NCI-H460 (cell line): ENCODE measurements around the gene SPINK1. TPM values are rescaled to one million over a fixed set of nuclear protein-coding genes. Genes with fewer than 3 reads are reported as not detected.
"Not testable (repeated sequence)": the region's sequence is repeated elsewhere in the genome, so short reads cannot be mapped to it uniquely, and the experiment has no call there.

Experiments
- DNase-seq: peaks from one replicate; pipeline ENCODE4 v3.0.0-alpha.2; 2016; ENCODE audit warnings: low read depth; ENCODE audit errors: extremely low read depth
- total RNA-seq: library from RNA; depleted of rRNA; stranded (reverse); fragments of >200 nt; shearing (Covaris generic); gene quantifications from 2 replicates; pipeline ENCODE4 v1.2.3, GENCODE V29; 2014

SPINK1 gene
- total RNA-seq, 1 experiment from 2014 or later = not detected

GRCh38 chr5:147854894-147855773 lies 23.7 kb upstream of the SPINK1 start:
- no peak for DNase-seq

- no peak for DNase-seq
Observed at GRCh38 chr5:147854331-147854730, 22.9 kb upstream of the SPINK1 start.

- no peak for DNase-seq
Observed at GRCh38 chr5:147853372-147853987, 22.0 kb upstream of the SPINK1 start.

- DNase-seq = no peak
Observed at GRCh38 chr5:147852365-147852764, 20.9 kb upstream of the SPINK1 start.

DNA sequence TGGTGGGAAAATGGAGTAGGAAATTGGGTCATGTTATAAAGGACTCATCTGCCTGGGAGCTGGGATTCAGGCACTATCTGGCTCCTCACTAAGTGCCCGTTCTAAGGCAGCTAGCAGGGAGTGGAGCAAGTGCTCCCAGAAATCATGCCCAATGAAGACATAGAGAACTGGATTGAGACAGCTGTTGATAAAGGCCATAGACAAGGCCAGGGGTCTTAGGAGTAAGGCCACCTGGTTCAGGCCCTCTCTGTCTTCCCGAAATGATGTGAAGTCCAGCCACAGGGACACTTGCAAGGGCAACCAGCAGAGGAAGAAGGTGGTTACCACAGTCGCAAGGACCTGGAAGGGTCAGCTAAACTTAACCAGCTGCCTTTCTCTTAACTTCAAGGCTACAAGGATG lies 20.1 kb upstream of the SPINK1 start:
- no peak for DNase-seq

GRCh38 chr5:147849226-147849625 lies 17.8 kb upstream of the SPINK1 start:
- no peak for DNase-seq

- DNase-seq = no peak
Observed at GRCh38 chr5:147845618-147846017, 14.1 kb upstream of the SPINK1 start.

GRCh38 chr5:147844846-147845245 lies 13.4 kb upstream of the SPINK1 start:
- DNase-seq = no peak

DNA sequence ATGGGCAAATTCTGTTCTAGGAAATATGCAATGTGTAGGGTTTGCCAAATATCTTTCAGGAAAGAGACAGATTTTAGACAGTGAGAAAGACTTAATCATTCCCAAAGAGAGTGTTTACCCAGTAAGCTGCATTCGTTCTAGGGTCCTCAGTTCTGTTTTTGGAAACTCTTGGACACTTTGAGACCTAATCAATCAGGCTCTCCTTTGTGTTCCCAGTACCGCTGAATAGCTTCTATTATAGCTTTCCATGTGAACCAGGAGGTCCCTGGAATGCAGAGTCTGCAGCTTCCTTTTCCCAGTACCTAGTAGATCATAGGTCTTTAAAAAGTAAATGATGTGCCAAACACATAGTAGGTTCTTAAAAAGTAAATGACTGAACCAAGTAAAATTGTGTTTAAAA lies 11.4 kb upstream of the SPINK1 start:
- DNase-seq = no peak

DNA sequence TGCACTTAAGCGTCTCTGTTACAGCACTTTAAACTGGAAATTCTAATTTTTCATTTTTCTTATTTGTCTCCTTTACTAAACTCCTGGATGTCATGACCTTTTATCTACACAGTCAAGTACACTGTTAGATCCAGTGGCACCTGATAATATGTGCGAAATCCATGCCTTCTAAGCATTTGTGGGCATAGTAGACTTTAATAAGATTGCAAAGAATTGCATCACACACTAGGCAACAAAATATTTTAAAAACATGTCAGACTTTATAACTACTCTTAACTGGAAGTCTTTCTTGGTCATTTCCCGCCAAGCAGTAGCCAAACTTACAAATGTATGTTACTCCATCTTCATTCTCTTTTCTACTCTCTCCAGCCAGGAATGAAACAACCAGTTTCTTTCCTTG lies 5.0 kb upstream of the SPINK1 start:
- DNase-seq = no peak

DNA sequence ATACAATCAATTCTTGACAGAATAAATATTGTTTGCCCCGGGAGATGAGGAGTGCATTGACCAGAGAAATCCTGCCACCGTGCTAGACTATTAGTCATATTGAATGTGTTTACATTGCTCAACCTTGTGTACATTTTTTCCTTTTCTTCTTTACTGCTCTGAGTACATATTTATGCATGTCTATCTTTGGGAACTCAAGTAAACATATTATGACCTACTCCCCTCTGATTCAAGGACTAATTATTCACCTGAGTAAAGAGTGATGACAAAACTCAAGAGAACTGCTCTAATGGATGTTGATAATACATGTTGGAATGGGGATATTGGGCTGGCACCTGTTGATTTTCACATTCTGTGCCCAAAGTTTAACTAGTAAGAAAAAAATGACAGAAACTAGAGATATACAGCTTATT lies 3.9 kb upstream of the SPINK1 start:
- DNase-seq = peak; percentile 32

DNA sequence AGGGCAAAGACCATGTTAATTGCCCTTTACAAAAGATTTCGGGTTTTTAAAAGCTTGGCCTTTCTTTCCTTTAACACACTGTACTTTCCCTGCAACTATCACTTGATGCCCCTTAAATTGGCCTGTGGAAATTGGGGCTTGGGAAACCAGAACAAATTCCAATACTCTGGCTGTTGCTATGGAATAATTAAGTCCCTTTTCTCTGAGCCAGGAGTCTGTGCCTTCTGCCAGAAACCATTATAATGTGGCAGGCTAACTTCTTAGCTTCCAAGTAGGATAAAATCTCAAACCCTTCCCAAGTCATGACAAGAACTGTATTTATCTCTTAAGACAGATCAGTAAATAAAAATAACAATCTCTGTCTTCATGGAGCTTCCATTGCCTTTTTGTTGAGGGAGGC lies 1.1 kb upstream of the SPINK1 start:
- no peak for DNase-seq

DNA sequence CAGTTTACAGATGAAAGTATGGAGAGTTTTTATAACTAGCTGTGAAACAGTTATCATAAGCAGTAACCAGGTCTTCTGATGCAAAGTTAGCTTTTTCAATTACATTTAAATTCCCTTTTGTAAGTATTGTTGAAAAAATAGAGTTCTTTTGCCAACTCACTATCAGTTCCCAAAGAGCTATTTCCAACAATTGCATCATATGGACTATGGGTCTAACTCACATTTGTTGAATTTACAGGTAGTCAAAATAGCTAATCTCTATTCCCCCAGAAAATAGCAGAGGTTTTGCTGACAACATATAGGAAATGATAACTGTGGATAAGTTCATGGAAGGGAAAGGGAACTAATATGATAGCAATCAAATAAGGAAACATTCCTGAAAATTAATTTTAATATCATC lies 1.4 kb downstream of the SPINK1 start:
- peak; percentile 17 for DNase-seq

- not testable (repeated sequence) for DNase-seq
Observed at GRCh38 chr5:147827017-147827416, 4.5 kb downstream of the SPINK1 start.

- DNase-seq = no peak
Observed at GRCh38 chr5:147826361-147826760, 5.1 kb downstream of the SPINK1 start.

DNA sequence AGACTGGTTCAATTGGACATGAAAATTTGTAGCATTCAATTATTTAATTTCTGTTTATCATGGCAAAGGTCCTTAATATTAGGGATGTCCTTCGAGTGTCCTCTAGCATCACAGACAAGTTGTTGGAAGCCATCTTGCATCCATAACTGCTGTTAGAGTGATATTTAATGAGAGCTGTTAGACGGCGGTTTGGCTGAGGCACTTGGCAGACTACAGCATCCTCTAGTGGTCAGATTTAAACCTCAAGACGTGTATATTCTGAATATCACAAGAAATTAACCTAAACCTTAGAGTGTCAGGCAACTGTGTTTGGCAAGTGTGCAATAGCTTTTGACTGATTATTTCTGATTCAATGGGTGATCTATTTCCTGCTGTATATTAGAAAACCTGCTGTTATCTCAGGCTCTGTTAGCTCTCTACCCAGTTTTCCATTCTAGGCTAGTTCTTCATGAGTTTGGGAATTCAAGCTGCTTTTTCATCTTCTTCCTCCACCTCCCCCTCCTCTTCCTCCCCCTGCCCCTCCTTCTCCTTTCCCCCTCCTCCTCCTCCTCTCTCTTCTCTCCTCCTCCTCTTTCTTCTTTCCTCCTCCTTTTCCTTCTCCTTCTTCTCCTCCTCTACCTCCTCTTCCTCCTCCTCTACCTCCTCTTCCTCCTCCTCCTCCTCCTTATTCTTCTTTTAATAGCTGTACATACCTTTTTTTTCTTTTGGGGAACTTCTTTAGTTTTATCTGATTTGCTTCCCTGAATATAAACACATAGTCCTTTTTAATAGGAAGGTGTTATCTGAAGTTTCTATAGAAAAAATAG lies 8.6 kb downstream of the SPINK1 start:
- DNase-seq = peak; percentile 63

DNA sequence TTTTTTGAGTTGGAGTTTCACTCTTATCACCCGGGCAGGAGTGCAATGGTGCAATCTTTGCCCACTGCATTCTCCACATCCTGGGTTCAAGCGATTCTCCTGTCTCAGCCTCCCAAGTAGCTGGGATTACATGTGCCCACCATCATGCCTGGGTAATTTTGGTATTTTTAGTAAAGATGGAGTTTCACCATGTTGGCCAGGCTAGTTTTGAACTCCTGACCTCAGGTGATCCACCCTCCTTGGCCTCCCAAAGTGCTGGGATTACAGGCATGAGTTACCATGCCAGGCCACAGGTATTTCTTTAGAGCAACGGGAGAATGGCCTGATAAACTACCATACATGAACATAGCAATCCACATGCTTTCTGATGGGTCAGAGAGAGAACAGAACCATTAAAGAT lies 9.2 kb downstream of the SPINK1 start:
- DNase-seq = not testable (repeated sequence)

DNA sequence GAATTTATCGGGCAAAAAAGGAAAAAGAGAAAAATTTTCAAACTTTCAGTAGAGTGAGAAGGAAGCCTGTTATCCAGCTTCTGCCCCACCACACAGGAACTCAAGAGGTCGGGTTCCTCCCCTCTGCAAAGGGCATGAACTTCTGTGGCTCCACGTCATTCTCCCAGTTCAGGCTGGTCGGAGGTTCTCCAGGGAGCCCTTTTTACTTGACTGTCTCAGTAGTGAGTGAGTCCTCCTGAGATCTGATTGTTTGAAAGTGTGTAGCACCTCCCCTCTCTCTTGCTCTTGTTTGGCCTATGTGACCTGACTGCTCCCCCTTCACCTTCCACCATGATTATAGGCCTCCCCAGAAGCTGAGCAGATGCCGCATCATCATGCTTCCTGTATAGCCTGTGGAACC lies 9.7 kb downstream of the SPINK1 start:
- no peak for DNase-seq

DNA sequence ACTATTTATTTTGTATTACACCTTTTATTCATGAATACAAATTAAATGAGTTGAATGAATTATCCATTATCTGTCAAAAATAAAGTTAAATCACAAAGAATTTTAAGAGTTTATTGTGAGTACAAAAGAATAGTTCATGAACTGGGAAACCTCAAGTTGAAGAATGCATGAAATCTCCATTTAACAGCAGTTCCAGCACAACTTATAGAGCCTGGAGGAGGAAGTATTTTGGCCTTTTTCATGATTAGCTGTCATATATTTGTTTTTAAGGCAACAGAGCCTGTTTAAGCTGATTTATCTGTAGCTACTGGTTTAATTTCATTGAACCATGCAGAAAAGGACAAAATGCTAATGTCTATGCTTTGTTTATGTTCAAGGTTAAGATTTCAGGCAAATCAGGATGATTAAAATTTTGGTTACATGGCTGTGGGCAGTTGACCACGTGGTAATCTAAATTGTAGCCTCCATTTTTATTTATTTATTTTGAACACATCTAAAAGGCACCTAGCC lies 12.2 kb downstream of the SPINK1 start:
- no peak for DNase-seq

DNA sequence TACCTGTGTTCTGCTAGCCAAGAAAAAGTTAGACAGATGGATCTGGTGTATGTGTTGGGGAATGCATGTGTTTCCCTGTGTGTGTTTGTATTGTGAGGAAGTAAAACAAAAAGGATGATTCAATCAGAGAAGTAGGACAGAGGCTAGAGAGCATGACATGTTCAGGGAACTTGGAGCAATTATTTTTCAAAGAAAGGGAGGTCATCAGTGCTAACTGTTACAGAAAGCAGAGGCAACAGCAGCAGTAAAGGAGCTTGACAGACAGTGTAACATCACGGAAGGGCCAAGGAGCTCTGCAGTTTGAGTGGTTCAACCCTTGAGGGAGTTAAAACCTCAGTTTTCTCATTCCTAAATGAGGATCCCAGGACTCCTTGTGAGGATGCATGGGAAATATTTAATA lies 13.2 kb downstream of the SPINK1 start:
- no peak for DNase-seq

DNA sequence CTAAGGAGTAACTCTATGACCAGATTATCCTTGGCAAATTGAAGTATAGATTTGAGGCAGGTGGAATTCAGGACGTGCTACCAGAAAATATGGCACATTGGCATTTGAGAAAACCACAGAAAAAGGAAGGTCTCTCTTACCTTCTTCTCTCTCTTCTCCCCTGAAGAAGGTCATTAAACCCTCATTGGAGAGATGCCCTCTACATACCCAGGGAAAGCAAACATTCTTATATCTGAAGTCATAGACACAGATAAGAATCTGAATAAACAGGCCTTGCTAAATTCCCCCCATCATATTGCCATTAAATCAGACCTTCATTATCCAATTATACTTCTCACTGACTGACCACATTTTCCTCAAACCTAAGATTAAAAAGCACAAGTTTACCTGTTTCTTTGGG lies 17.8 kb downstream of the SPINK1 start:
- no peak for DNase-seq
